Activated naive CD8-positive, alpha-beta T cell treated with anti-CD3 and anti-CD28 coated beads for 36 hours (primary cell): ENCODE results near the gene CCDC116. TPM values are rescaled to one million over a fixed set of nuclear protein-coding genes. Genes with fewer than 3 reads are reported as not detected.

Experiments used
- DNase-seq: peaks from one replicate; pipeline ENCODE4 v3.0.0; 2021
- H3K27ac Mint-ChIP-seq: one replicate; pipeline ENCODE4 v1.8.0; 2022; ENCODE audit warnings: mild to moderate bottlenecking, moderate library complexity, mixed read lengths
- H3K27me3 Mint-ChIP-seq: one replicate; pipeline ENCODE4 v1.8.0; 2022; ENCODE audit warnings: mild to moderate bottlenecking, mixed read lengths
- H3K36me3 Mint-ChIP-seq: one replicate; pipeline ENCODE4 v1.8.0; 2021; ENCODE audit warnings: mild to moderate bottlenecking, mixed read lengths
- H3K4me1 Mint-ChIP-seq: one replicate; pipeline ENCODE4 v1.8.0; 2021; ENCODE audit warnings: mixed read lengths
- H3K4me3 Mint-ChIP-seq: one replicate; pipeline ENCODE4 v1.8.0; 2022; ENCODE audit warnings: mild to moderate bottlenecking, moderate library complexity, mixed read lengths
- H3K9me3 Mint-ChIP-seq: one replicate; pipeline ENCODE4 v1.8.0; 2022; ENCODE audit warnings: mixed read lengths
- total RNA-seq, 2 experiments: library from RNA; stranded (reverse); gene quantifications; one replicate each; pipeline ENCODE4 v1.2.3, GENCODE V29; 2021

The CCDC116 gene
- total RNA-seq, 2 experiments from 2014 or later = 0.29 to 0.34 TPM

DNA sequence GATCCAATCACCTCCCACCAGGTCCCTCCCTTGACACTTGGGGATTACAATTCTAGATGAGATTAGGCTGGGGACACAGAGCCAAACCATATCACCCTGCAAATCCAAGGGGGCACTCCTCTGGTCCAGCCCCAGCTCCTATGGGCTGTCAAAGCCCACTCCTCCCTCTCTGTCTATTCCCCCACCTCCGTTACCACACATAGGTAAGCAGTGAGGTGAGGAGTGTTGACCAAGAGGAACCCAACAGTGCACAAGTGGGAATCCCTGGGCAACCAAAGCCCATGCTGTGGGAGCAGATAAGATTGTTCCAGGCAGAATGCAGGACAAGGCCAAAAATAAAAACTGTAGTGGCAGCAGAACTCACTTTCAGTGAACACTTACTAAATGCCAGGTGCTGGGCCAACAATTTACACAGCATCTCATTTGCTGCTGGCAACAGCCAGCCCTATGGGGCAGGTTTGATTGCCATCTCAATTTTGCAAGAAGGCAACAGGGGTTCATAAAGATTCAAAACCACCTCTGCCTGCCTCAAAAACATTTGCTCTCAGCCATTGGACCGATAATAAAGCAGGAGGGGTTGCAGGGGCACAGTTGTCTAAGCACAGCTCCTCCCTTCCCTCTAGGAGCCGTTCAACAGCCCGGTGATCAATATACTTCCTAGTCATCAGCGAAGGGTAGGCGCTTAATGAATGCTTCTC, 18.4 kb downstream of the CCDC116 start:
- Mint-ChIP-seq H3K36me3 (peaks cover 29% of the 10 kb centered on the region), H3K27ac (peak overlapping the region; percentile 88), H3K4me1 (peaks cover 21% of the 10 kb centered on the region), H3K9me3 (no peaks in the 10 kb centered on the region), H3K27me3 (no peaks in the 10 kb centered on the region), H3K4me3 (peak overlapping the region; percentile 90)
- no peak for DNase-seq

DNA sequence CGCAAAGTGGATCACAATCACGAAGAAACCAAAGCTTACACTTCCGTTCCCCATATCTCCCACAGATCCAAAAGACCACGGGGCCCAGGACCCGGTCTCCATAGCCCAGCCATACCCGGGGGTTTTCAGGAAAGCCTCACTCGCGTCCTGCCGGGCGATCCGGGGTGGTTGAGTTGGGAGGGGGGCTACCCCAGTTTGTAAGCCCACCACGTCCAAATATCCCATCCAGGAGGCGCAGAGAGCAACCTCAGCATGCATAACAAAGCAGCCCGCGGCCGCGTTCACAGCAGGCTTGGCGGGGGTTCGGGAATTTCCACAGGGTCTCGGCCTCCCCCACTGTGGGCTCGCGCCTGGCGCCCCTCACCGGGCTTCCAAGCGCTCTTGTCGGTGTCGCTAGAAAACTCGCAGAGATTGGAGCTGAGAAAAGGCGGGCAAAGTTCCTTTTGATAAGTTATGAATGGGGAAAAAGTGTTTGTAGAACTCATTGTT, 19.0 kb downstream of the CCDC116 start:
- Mint-ChIP-seq H3K27me3 (no peaks in the 10 kb centered on the region), H3K4me3 (peak overlapping the region; percentile 90), H3K9me3 (no peaks in the 10 kb centered on the region), H3K4me1 (peaks cover 21% of the 10 kb centered on the region), H3K36me3 (peaks cover 27% of the 10 kb centered on the region), H3K27ac (peak overlapping the region; percentile 88)
- DNase-seq = no peak

DNA sequence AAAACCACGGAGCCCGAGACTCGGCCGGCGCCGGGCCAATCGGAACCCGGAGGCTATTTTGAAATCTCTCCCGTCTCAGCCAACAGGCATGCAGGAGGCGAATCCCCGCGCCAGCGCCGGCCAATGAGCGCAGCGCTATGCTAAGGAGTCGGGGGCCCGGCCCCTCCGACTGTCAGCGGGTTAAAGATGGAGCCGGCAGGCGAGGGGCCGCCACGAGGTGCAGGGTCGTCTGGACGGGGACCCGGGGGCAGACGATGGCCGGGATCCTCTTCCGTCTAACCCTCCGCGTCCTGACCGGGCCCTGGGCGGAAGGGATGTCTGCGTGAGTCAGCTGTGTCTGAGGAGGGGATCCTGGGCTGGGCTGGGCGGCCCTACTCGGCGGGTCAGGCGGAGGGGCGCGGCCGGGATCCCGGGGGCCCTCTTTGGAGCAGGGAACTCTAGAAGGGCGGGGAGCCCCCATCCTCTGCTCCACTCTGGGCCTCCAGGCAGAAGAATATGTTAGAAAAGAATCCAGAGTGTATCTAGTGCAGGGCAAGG, 19.5 kb downstream of the CCDC116 start:
- DNase-seq = peak; percentile 90
- Mint-ChIP-seq H3K27me3 (no peaks in the 10 kb centered on the region), H3K9me3 (no peaks in the 10 kb centered on the region), H3K4me3 (peak overlapping the region; percentile 90), H3K4me1 (peaks cover 26% of the 10 kb centered on the region), H3K36me3 (peaks cover 27% of the 10 kb centered on the region), H3K27ac (peak overlapping the region; percentile 88)

DNA sequence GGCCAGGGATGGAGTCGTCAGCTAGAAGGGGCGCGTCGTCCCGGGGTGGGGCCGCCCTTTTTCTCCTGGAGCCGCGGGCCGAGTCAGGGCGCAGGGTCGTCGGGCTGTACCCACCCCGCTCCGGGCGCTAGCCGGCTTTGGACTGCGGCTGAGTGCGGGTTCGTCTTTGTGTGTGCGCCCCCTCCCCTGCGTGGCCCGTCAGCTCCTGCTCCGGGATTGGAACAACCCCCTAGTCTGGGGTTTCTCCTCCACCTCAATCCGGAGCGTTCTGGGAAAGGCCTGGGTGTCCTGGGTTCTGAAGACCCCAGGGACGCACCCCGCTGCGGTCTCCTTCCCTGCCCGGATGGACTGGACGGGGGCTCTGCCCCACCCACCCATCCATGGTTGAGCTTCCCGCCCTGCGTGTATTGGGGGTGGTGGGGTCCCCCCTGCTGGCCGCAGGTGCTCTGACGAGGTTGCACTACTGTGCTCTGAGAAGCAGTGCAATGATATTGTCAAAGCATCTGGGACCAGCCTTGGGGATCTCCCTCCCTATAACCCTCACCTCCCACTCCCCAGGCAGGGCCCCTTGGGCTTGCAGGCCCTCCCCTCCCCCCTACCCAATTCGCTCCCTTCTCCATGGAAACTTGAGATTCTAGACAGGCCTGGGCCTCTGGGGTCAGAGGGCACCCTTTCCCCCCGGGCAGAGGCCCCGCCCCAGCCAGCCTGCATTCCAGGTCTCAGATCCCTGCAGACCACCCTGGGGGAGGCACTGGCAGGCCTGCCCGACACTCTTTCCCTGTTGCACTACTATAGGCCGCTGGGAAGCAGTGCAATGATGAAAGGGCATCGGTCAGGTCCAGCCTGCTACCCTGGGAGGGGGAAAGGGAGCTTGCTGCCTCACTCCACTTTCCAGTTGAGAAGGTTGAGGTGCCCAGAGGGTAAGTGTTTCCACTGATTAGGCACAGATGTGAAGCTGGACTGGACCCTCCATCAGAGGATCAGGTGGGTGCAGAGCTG, 20.3 kb downstream of the CCDC116 start:
- H3K27ac Mint-ChIP-seq = peak overlapping the region; percentile 88
- no peaks in the 10 kb centered on the region for H3K27me3 Mint-ChIP-seq
- H3K36me3 Mint-ChIP-seq = peaks cover 27% of the 10 kb centered on the region
- DNase-seq = no peak
- H3K4me1 Mint-ChIP-seq = peaks cover 27% of the 10 kb centered on the region
- no peaks in the 10 kb centered on the region for H3K9me3 Mint-ChIP-seq
- H3K4me3 Mint-ChIP-seq = peak overlapping the region; percentile 90

DNA sequence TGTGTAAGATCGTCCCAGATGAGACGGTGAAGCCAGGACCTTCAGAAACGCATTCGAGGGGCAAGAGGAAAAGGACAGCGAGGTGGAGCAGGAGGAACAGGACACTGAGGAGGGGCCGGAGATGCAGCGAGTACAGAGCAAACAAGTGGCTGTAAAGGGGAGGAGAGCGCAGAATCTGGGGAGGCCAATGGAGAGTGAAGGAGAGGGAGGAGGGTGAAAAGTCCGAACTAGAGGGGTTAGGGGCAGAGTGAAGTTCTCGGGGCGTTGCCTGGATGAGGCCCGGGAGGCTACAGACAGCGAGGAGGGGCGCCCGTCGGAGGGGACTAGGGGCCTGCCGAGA, 24.4 kb downstream of the CCDC116 start:
- Mint-ChIP-seq H3K9me3 (no peaks in the 10 kb centered on the region), H3K27me3 (no peaks in the 10 kb centered on the region), H3K27ac (no peak overlapping the region), H3K4me3 (peak overlapping the region; percentile 65), H3K36me3 (peaks cover 10% of the 10 kb centered on the region), H3K4me1 (peaks cover 13% of the 10 kb centered on the region)
- no peak for DNase-seq

DNA sequence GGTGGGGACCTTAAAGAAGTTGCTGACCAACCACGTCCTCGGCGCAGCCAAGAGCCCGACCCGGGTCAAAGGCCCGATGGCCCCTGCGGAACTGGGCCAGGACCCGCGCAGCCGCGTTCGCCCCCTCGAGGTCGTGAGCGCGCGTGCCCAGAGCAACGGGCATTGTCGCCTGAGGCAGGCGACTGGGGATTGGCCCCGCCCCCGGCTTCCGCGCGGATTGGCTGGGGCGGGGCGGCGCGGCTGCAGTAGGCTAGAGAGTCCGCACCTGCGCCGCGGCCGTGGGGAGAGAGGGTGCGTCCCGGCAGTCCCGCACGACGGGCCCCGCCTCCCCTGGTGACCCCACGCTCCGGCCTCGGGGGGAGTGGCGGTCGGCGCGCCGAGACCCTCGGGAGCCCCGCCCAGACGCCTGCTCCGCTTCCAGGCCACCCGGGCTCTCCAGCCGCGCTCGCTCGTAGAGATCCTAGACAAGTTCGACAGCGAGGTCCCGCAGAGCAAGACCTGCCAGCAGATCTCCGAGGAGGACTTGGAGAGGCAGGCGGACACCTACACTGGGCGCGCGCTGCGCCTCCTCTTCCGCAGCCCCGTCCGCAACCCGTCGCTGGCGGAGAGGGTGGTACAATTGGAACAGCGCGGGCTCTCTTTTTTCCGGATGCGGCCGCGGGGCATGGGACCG, 24.9 kb downstream of the CCDC116 start:
- peak; percentile 86 for DNase-seq
- Mint-ChIP-seq H3K36me3 (peaks cover 10% of the 10 kb centered on the region), H3K4me3 (peak overlapping the region; percentile 84), H3K27ac (peak overlapping the region; percentile 75), H3K9me3 (no peaks in the 10 kb centered on the region), H3K27me3 (no peaks in the 10 kb centered on the region), H3K4me1 (peaks cover 13% of the 10 kb centered on the region)

DNA sequence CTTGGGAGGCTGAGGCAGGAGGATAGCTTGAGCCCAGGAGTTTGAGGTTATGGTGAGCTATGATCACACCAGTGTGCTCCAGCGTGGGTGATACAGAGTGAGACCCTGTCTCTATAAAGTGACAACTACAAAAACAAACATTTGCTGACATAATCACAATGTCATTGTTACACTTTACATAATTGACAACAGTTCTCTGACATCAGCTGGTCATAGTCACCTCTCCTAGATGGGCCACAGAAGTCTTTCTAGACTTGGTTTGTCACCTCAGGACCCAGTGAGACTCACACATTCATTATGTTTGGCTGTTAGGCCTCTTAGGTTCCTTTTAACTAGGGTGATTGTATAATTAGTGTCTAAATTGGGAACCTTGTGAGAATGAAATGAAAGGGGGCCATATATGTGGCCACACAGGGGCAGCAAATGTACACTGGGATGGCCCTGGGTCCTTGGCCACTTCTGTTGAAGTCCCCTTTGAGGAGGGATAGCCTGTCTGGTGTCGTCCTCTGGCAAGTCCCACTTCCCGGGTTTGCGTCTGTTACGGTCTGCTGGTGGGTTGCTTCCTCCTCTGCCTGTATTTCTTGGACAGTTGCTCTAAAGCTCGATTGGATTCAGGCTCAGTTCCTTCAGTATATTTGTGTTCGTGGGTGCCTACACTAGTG, 27.4 kb downstream of the CCDC116 start:
- no peak for DNase-seq
- no peaks in the 10 kb centered on the region for H3K9me3 Mint-ChIP-seq
- no peak overlapping the region for H3K27ac Mint-ChIP-seq
- H3K4me1 Mint-ChIP-seq = peaks cover 14% of the 10 kb centered on the region
- no peak overlapping the region for H3K4me3 Mint-ChIP-seq
- H3K27me3 Mint-ChIP-seq = no peaks in the 10 kb centered on the region
- peaks cover 5% of the 10 kb centered on the region for H3K36me3 Mint-ChIP-seq

DNA sequence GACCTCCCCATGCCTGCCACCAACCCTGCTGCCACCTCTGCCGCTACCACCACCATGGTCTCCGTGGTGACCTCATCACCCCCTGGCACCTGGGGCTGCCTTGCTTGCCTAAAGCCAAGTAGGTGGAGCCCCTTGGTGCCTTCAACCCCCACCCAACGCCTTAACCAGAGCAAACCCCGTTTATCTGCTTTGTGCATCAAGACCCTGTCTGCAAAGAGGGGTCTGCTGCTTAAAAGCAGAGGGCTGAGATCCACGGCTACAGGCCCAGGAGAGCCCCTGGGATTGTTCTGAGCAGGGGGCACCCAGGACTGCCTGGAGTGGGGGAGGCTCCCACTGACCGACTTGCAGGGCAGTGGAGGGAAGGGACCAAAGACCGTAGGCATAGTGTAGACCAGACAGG, 28.3 kb downstream of the CCDC116 start:
- no peak overlapping the region for H3K27ac Mint-ChIP-seq
- H3K9me3 Mint-ChIP-seq = no peaks in the 10 kb centered on the region
- no peak overlapping the region for H3K4me3 Mint-ChIP-seq
- no peak for DNase-seq
- peaks cover 21% of the 10 kb centered on the region for H3K4me1 Mint-ChIP-seq
- H3K27me3 Mint-ChIP-seq = no peaks in the 10 kb centered on the region
- H3K36me3 Mint-ChIP-seq = peaks cover 5% of the 10 kb centered on the region

DNA sequence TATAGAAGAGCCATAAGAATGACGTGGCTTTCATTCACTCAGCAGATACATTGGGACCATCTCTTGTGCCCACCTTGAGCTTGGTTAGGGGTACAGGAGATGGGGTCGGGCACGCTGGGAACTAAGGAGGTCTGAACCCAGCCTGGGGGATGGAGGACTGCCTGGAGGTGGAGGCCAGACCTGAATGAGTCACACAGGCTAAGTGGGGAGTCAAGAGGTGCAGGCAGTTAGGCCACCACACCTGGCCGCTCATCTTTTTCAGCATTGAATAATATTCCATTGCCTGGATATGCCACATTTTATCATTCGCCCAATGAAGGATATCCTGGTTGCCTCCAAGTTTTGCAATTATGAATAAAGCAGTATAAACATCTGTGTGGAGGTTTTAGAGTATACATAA, 29.4 kb downstream of the CCDC116 start:
- H3K27ac Mint-ChIP-seq = no peak overlapping the region
- H3K4me3 Mint-ChIP-seq = no peak overlapping the region
- DNase-seq = no peak

DNA sequence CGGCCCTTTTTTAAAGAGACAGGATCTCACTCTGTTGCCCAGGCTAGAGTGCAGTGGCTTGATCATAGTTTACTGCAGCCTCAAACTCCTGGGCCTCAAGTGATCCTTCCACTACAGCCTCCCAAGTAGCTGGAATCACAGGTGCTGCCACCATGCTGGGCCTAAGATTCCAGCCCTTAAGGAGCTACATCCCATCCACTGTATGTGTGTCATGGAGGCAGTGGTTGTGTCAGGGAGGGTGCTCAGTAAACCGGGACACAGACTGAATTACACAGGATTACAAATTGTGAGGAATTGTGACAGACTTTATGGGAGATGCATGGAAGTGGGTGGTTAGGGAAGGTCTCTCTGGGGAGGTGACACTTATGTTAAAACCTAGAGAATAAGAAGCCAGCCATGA, 31.2 kb downstream of the CCDC116 start:
- Mint-ChIP-seq H3K36me3 (peaks cover 2% of the 10 kb centered on the region), H3K27ac (no peak overlapping the region), H3K9me3 (no peaks in the 10 kb centered on the region), H3K4me1 (peaks cover 21% of the 10 kb centered on the region), H3K4me3 (no peak overlapping the region), H3K27me3 (no peaks in the 10 kb centered on the region)
- no peak for DNase-seq

More for the DNA sequence above, 29.4 kb downstream of the CCDC116 start:
- Mint-ChIP-seq H3K9me3 (no peaks in the 10 kb centered on the region), H3K36me3 (peaks cover 3% of the 10 kb centered on the region), H3K4me1 (peaks cover 14% of the 10 kb centered on the region), H3K27me3 (no peaks in the 10 kb centered on the region)

DNA sequence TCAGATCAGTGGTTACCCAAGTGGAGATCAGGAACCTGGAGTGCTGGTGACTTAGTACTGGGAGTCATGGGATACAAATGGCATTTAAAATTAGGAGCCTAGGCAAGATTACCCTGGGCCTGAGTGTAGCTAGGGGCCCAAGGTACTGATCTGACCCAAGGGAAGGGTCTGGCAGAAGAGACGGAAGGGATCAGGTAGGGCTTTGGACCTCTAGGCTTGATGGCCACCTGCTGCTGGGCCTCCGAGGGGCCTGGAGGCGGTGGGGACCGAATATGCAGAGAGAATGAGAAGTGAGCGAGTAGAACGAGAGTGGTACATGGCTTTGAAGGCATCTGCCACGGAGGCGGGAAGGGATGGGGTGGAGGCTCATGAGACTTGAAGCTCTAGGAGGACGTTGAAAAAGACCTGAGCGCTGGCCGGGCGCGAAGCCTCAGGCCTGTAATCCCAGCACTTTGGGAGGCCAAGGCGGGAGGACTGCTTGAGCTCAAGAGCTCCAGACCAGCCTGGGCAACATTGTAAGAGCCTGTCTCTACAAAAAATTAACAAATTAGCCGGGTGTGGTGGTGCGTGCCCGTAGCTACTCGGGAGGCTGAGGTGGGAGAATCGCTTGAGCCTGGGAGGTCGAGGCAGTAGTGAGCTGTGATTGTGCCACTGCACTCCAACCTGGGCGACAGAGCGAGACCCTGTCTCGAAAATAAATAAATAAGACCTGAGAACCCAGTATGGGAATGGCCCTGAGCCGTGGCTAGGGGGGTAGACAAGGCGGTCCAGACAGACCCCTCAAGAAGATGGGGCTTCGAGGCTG, 32.7 kb downstream of the CCDC116 start:
- peaks cover 4% of the 10 kb centered on the region for H3K36me3 Mint-ChIP-seq
- H3K27ac Mint-ChIP-seq = peak overlapping the region; percentile 97
- H3K4me3 Mint-ChIP-seq = peak overlapping the region; percentile 99
- H3K27me3 Mint-ChIP-seq = no peaks in the 10 kb centered on the region
- peaks cover 23% of the 10 kb centered on the region for H3K4me1 Mint-ChIP-seq
- DNase-seq = no peak
- H3K9me3 Mint-ChIP-seq = no peaks in the 10 kb centered on the region

DNA sequence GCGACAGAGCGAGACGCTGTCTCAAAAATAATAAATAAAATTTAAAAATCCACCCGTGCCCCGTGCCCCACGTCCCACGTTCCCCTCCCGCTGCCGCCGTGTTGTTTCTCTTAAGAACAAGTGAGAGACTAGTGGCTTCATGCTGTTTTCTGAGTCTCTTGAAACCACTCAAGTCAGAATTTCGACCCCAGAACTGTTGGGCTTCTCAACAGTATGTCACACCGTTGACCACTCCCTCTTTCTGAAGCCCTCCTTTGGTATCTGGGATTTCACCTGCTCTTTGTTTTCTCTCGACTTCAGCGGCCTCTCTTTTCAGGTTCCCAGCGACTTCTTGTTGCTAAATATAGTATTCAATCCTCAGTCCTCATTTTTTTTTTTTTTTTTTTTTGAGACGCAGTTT, 34.2 kb downstream of the CCDC116 start:
- H3K4me3 Mint-ChIP-seq = peak overlapping the region; percentile 99
- no peaks in the 10 kb centered on the region for H3K27me3 Mint-ChIP-seq
- peaks cover 10% of the 10 kb centered on the region for H3K36me3 Mint-ChIP-seq
- H3K27ac Mint-ChIP-seq = peak overlapping the region; percentile 97
- peaks cover 23% of the 10 kb centered on the region for H3K4me1 Mint-ChIP-seq
- DNase-seq = no peak
- H3K9me3 Mint-ChIP-seq = no peaks in the 10 kb centered on the region

DNA sequence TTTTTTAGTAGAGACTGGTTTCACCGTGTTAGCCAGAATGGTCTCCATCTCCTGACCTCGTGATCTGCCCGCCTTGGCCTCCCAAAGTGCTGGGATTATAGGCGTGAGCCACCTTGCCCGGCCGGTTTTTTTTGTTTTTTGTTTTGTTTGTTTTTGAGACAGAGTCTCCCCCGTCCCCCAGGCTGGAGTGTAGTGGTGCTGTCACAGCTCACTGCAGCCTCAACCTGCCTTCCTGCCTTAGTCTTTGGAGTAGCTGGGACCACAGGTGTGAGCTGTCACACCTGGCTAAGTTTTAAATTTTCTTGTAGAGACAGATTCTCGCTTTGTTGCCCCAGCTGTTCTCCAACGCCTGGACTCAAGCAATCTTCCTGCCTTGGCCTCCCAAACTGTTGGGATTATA, 36.5 kb downstream of the CCDC116 start:
- H3K9me3 Mint-ChIP-seq = no peaks in the 10 kb centered on the region
- no peak overlapping the region for H3K27ac Mint-ChIP-seq
- DNase-seq = no peak
- H3K4me1 Mint-ChIP-seq = peaks cover 23% of the 10 kb centered on the region
- H3K27me3 Mint-ChIP-seq = no peaks in the 10 kb centered on the region
- H3K36me3 Mint-ChIP-seq = peaks cover 15% of the 10 kb centered on the region
- H3K4me3 Mint-ChIP-seq = no peak overlapping the region
